ENCODE data around the gene GTPBP6.
"Not testable (repeated sequence)": the region's sequence is repeated elsewhere in the genome, so short reads cannot be mapped to it uniquely, and the experiment has no call there.

GTPBP6 gene

DNA sequence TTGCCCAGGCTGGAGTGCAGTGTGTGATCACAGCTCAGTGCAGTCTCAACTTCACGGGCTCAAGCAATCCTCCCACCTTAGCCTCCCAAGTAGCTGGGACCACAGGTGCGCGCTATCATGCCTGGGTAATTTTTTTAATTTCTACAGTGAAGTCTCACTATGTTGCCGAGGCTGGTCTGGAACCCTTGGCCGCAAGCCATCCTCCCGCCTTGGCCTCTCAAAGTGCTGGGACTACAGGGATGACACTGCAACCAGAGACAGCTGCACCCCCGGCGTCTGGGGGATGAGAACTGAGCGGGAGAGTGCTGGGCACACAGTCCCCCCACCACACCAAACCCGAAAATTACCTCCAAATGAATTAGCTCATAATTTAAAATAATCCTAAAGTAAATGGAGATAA, 33.1 kb upstream of the GTPBP6 start:
- DNase-seq, result no peak

DNA sequence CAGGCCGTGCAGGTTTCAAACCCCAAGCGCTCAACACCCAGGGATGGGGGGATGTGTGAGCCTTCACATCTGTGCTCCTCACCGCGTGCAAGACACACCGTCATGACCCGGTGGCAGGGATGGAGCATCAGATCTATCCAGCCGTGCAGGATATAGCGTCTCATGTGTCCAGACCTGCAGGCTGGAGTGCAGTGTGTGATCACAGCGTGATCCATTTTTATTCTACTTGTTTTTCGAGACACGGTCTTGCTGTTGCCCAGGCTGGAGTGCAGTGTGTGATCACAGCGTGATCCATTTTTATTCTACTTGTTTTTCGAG, 32.7 kb upstream of the GTPBP6 start:
- not testable (repeated sequence) for DNase-seq

DNA sequence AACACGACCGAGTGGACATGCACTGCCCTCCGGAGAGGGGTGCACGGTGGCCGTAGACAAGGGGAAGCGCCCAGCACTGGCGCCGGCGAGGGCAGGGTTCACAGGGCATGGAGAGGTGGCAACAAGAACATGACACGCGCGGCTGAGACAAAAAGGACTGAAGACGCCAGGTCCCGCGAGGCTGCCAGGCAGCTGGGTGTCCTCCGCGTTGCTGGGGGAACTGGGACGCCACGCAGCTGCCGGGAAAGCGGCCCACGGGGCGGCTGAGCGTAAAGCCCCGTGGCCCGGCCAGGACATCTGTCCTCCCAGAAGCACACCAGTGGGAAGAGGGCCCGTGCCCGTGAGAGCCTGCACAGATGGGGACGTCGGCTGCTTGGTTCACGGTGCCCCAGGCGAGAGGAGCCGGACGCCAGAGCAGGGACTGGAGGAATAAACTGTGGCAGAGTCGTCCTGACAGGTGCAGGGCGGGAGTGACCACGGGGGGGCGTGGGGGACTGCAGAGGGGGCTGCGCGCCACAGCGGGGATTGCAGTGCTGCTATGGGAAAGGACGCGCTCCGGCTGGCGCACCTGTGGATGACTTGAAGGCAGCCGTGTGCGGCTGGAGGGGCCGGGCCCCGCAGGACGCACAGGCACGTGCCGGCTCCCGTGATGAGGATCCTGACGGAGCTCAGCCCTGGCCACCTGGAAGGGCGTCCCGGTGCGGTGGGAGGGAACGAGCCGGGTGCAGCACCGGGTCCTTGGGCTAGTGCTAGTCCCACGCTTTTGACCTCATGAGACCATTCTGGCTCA, 32.1 kb upstream of the GTPBP6 start:
- no peak for DNase-seq

DNA sequence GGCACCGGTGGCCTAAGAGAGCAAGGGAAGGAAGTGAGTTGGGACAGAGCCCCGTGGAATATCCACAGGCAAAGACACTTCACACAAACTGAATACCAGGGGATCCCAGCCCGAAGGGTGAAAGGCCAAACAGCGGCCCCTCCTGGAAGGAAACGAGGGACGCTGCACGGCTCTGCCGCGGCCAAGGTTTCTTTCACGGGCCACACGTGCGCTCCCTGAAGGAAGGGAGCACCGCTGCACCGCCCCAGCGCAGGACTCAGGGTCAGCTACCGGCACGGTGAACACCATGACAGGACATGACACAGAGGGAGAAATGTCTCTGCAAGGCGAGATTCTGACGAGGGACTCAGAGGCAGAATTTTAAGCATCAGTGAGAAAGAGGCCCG, 31.5 kb upstream of the GTPBP6 start:
- no peak for DNase-seq

DNA sequence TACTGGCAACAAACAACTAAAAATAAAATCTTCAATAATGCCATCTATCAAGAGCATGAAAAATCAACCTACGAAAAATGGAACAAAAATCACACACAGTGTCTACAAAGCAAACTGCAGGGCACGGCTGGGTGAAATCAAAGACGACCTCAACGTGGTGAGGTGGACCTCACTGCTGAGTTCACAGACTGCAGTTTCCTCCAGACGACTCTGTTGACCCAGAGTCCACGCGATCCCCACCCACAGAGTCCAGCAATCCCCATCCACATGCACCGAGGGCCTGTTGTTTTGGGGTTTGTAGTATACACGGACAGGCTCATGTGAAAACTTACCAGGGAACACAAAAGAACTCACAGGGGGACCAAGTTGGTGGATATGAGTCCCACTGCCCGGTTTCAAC, 31.1 kb upstream of the GTPBP6 start:
- no peak for DNase-seq

DNA sequence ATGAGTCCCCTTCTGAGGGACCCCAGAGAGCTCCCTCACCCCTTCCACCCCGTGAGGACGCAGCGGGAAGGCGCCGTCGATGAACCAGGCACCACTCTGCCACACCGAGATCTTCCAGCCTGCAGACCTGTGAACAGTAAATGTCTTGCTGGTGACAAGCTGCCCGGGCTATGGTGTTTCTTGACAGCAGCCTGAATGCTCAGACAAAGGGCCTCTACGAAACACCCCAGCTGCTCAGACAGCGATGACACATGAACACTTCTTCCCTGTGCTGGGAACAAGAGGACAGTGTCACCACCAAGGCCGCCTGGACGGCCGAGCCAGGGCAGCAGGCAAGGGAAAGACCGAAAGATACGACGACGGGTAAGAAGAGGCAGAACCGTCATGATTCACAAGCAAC, 30.6 kb upstream of the GTPBP6 start:
- no peak for DNase-seq

DNA sequence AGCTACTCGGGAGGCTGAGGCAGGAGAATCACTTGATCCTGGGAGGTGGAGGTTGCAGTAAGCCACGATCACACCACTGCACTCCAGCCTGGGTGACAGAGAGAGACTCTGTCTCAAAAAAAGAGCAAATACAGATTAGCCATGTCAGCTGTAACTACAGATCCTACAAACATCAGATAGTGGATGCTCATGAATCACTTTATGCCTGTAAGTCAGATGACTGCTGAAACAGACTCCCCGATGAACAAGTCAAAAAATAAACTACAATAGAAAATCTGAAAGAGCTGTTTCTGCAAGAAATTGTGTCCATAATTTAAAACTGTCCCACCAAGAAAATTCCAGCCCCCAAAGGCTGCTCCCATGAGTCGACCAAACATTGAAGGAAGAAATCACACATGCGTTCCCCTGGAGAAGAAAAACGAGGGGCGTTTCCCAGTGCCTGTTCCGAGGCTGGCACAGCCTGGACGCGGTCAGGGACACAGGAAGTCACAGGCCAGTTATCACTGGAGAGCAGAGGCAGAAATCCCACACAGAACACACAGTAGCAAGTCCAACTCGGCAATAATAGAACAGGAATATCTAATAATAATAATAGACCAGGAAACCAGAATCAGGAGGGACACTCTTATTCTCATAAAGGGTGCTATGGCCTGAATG, 30.0 kb upstream of the GTPBP6 start:
- no peak for DNase-seq

DNA sequence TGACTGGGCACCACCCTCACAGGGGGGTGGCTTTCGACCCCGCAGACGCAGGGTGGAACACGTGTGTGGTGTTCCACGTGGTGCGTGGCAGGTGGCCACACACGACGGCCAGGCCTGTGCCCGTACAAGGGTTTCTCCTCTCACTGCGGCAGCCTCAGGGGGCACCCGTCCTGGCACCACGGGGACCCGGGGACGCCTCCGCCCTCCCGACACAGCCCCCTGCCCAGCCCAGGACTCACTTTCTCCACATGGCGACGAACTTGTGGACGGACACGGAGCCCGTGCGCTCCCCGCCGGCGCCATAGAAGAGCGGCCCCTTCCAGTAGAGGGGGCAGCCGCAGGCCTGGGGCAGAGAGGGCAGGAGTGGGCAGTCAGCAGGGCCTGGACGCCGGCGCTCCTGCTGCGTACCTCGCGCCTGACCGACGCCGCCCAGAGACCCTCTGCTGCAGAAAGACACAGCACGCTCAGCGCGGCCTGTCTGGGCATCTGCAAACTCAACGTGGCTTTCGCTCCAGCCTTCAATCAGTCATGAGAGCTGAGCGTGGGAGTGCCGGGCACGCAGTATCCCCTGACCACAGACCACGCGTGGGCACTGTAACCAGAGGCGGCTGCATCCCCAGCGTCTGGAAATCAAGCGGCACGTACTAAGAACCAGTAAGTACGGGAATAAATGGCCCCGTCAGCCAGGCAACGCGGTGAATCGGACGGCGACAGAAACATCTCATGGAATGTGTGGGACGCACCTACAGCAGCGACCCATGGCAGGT, 28.9 kb upstream of the GTPBP6 start:
- no peak for DNase-seq

DNA sequence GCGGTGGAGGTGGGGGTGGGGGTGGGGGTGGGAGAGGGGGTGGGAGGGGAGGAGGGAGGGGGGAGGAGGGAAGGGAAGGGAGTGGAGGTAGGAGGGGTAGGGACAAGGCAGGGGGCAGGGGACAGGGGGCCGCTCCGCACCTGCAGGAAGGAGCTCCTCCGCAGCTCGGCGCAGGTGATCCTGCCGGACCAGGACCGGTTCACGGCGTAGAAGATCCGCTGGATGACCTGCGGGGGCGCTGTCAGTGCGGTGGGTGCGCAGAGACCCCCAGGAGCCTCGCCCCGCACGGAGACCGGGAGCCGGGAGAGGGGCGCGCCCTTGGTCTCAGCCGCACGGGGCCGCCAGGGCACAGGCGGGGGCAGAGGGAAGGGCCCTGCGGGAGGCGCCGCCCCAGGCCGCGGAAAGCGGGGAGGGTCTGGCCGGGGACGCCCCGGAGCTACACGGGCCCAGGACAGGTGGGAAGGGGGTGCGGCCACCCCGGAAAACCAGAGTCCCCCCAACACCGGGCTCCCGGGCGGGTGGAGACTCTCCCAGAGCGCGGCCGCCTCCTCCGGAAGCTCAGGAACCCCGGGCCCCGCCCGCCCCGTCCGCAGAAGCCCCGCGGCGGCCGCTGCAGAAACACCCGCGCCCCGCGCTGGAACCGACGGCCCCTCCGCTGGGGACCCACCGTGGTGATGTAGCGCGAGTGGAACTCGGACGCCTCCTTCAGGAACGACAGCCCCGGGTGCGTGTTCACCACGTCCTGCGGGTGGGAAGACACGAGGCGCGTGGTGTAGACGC, 27.6 kb upstream of the GTPBP6 start:
- DNase-seq, result no peak

DNA sequence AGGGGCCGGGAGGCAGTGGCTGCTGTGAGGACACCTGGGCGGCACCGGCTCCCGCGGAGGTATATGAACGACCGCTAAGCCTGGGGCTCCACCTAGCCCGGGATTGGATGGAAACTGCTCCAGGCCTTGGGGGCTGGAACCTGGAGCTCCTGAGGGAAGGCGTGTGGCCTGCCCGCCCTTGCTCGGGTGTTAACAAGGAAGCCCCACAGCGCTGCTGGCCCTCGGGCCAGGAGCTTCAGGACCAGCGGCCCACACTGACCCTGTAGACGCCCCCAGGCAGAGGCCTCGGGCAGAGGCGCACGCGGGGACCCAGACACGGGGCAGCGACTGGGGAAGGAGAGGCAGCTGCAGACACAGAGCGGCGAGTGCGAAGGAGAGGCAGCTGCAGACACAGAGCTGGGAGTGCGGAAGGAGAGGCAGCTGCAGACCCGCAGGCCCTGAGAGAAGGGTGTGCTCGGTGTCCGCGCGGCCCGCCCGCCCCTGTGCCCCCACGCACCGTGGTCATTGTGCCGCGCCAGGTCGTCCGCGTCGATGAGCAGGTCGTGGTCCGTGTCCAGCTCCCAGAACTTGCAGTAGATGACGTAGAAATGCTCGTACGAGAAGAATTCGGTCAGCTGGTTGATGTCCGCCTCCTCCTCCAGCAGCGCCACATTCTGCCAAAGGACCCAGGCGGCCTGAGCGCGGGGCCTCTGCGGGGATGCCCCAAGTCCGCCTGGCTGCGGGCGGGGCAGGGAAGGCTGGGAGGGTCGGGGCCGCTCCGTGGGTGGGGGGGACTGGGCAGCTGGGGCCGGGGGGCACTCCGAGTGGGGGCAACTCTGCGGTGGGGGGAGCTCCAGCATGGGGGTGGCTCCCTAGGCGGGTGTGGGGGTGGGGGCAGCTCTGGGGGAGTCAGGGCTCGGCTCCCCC, 26.7 kb upstream of the GTPBP6 start:
- DNase-seq, result no peak

DNA sequence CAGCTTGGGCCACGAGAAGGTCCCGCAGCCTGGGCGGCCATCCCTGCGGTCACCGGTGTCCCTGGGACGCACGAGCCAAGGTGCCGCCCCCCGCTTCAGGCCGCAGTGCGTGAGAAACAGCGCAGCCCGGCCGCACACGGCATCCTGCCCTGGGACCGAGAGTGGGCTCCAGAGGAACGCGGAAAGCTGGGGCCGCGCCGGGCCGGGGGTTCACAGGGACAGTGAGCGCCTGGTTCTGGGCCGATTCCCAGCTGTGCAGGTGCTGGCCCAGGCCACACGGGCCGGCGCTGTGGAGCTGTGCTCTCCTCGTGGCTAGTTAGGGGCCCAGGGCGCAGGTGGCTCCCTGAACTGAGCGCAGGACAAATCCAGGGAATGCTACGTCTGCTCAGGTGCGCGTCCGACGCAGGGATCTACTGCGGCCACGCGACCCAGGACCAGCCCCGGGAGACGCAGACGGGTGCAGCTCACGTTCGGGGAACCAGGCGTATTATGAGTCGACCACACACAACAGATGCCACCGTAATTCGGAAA, 25.8 kb upstream of the GTPBP6 start:
- no peak for DNase-seq

DNA sequence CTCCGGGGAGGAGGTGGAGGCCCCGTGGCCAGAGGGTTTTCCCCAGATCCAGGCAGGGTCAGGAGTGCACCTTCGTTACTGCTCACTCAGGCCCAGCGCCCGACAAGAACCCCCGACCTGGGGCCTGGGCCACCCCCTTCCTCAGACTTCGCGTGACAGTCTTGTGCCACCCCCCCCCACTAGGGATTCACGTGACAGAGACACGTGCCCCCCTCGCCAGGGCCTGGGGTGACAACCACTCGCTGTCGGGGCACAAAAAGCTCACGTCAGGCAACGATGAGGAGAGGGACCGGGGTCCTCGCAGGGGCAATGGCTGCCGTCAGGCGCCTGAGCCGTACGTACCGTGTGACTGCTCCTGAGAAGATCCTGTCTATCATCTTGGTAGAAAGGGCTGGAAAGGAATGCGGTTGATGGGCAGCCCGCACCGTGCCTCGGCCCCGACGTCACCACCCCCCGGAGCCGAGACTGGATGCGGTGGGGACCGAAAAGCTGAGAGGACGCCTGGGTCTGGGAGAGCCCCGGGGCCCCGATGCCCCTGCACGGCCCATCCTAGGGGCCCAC, 23.0 kb upstream of the GTPBP6 start:
- no peak for DNase-seq

DNA sequence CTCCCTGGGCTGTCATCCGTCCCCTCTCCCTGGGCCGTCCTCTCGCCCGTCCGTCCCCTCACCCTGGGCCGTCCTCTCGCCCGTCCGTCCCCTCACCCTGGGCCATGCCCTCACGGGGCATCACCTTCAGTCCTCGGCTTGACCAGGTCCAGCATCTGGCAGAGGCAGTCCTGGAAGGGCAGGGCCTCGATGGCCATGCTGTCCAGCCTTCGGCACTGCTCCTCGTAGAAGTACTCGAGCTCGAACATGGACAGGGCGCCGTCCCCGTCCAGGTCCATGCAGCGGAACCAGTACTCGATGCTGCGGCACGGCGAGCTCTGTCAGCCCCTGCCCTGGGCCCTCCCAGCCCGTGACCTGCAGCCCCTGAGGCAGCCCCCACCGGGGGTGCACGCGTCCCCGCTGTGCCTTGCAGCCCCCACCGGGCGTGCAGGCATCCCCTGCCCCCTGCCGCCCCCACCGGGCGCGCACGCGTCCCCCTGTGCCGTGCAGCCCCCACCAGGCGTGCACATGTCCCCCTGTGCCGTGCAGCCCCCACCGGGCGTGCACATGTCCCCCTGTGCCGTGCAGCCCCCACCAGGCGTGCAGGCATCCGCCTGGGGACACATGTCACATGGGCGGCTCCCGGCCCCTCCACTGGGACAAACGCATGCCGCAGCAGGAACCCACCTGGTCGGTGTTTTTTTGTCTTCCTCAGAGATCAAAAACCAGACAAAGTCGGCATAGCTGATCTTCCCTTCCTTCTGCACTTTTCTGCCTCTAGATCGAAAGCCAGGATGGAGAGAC, 22.2 kb upstream of the GTPBP6 start:
- DNase-seq, result no peak

DNA sequence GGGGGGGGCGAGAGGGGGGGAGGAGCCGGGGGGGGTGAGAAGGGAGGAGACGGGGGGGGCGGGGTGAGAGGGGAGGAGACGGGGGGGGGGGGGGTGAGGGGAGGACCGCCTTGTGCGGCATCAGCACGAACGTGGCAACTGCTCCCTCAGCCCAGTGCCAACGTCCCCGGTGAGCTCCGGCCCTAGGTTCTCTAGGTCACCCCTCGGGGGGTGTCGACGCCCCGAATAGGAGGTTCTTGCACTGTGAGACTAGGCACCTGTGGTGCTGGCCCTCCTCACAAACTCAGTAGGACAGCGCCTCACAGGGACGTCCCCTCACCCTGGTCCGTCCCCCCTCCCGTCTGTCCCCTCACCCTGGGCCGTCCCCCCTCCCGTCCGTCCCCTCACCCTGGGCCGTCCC, 21.5 kb upstream of the GTPBP6 start:
- DNase-seq, result no peak

DNA sequence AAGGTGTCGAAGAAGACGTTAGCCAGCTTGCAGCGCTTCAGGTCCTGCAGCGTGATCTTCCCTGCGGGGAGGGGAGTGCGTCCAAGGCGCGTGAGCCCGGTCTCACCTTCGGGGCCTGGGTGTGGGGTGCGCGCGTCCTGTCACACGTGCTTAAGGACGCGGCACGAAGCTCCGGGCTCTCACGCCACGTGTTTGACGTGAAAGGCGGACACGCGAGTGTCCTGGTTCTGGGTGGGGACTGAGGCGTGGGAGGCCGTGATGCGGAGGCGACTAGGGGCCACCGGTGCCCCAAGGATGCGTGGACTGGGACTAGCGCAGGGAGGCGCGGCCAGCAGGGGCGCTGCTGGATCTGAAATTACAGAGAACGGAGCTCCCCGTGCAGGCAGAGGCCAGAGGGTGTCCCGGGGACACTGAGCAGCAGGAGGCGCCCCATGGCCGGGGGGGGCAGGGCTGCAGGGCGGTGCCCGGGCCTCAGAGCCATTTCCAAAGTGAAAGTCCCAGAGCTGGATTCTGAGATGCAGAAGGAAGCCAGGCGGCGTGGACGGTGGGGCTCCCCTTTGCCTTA, 20.3 kb upstream of the GTPBP6 start:
- no peak for DNase-seq

DNA sequence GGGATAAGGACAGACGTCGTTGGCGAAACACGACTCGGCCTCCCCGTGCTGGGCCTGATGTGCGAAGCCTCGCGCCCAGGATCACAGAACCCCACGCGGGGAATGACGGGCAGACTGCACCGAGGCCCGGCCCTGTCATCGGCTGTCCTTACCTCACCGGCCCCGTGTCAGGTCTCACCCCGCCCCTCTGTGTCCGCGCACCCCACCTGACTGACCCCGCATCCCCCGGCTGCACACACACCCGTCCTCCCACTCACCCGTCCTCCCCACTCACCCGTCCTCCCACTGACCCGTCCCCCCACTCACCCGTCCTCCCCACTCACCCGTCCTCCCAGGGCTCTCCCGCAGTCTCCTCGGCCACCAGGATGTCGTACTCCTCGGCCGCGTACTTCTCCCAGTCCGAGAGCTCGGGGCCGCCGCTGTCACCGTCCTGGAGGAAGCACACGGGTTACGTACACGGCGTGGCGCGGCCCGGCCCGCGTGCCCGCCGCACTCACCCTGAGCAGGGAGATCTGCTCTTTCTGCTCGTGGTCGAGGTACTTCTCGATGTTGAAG, 19.8 kb upstream of the GTPBP6 start:
- no peak for DNase-seq

DNA sequence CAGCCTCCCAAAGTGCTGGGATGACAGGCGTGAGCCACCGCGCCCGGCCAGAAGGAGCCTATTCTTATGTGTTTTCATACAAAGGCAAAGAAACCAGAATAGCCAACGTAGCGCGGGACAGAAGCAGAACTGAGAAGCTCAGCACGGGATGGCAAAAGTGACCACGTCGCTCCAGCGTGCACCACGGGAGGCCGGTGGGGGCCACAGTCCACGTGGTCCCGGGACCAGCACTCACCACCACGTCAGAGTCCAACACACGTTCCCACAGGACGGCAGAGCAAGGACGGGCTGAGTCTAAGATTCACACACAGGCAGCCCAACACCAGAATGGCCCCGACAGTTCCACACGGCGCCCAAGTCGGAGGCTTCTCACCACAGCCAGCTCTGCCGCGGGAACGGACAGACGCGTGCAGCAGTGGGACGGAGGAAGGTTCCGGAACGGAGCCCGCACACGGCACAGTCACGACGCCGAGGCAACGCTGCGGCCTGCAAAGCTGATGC, 18.8 kb upstream of the GTPBP6 start:
- DNase-seq, result no peak

DNA sequence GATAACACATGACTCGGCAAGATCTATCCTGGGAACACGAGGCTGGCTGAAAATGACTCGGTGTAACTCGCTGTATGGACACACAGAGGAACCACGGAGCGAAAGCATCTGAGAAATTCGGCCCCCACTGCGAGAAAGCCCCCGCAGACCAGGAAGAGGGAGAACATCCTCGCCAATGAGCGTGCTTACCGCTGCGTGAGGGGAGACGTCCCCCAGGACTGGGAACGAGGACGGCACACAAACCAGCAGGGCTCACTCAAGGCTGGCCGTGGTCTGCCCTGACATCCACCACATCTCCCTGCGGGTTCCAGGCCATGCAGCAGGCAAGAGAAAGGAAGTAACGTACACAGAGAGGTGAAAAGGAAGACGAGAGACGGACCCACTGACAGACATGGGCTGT, 17.6 kb upstream of the GTPBP6 start:
- DNase-seq, result no peak

DNA sequence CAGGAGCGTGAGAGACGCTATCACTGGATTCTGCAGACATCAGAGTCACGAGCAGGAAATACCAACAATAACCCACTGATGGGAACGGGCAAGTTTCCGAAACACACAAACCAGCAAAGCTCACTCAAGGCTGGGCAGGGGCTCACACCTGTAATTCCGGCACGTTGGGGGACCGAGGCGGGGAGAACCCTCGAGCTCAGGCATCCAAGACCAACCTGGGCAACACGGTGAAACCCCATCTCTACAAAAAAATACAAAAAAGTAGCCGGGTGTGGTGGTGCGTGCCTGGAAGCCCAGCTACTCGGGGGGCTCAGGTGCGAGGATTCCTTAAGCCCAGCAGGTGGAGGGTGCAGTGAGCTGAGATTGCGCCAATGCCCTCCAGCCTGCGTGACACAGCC, 17.2 kb upstream of the GTPBP6 start:
- DNase-seq, result no peak
